Vagina (tissue), 2 donors: Measurements from ENCODE around the gene NFIA.

Experiments
- CTCF ChIP-seq, 3 experiments: fragments of 450-650 bp in 2 of 3; fragments of 200-600 bp in 1 of 3; sonication (generic) in 1 of 3; IDR thresholded peaks; one replicate each; pipeline ENCODE4 v1.5.1; 2017 to 2019; ENCODE audit warnings: antibody characterized with exemption in 3 of 3, mild to moderate bottlenecking in 2 of 3, moderate library complexity in 2 of 3
- POLR2AphosphoS5 ChIP-seq, 2 donors: sonication (generic); formaldehyde crosslinking; IDR thresholded peaks; one replicate each; pipeline ENCODE4 v1.9.0; 2017; ENCODE audit warnings: antibody characterized with exemption in 2 of 2, mild to moderate bottlenecking in 2 of 2, low read depth in 1 of 2; ENCODE audit not compliant: insufficient read depth in 1 of 2

DNA sequence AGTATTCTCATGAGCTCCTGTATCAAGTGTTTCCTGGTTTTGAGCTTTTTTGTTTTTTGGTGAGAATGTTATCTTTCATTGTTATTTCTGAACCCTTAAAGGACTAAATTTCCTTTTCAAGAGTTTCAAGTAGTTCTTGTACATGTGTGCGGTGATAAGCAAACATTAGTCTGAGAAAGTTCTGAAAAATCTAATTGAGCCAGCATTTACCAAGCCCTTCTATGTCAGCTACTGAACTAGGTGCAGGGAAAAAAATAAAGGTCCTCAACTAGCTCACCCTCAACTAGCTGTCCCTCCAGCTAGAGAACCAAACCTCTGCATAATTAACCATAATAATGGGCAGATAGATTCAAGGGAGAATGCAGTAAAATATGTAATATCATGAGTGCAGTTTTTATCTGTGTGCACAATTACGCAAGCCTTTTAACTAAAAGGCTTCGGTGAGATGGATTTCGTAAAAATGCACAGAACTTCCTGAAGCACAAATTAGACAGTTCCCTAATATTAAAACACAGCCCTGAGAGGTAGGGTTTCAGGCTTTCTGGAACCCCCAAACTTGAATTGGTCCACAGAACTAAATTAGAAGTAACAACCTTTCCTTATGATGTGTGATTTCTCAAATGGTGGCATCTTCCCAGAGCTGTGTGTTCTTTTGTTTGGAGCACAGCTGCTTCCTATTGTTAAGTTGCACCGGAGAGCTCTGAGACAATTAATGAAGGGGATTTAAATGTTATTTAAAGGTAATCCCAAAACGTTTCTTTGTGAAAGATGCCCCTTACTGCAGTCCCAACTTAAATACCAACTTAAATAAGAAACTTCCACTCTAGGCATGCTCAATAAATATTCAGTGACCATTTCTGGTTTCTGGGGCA lies 165.8 kb downstream of the NFIA start:
- TF ChIP-seq CTCF (IDR thresholded peaks at IDR 0.05), result no peak
- TF ChIP-seq POLR2AphosphoS5 (IDR thresholded peaks at IDR 0.05; ENCODE audit: insufficient read depth in 1 of 2, low read depth in 1 of 2), result no peak
